Muscle layer of duodenum (tissue), 2 donors: ENCODE data around the gene MS4A15.
"Not testable (repeated sequence)": the region's sequence is repeated elsewhere in the genome, so short reads cannot be mapped to it uniquely, and the experiment has no call there.

Experiments used
- H3K27ac ChIP-seq: one replicate; pipeline ENCODE4 v1.7.0; 2013; ENCODE audit warnings: mild to moderate bottlenecking, low read length
- H3K27me3 ChIP-seq: one replicate; pipeline ENCODE4 v1.7.0; 2013; ENCODE audit warnings: low read depth, mild to moderate bottlenecking, control low read depth, low read length
- H3K36me3 ChIP-seq, 2 donors: one replicate each; pipeline ENCODE4 v1.7.0; 2013; ENCODE audit warnings: low read length in 2 of 2, control low read depth in 1 of 2, mild to moderate bottlenecking in 1 of 2; ENCODE audit not compliant: insufficient read depth in 2 of 2, control insufficient read depth in 1 of 2
- H3K4me1 ChIP-seq, 2 donors: one replicate each; pipeline ENCODE4 v1.7.0; 2013; ENCODE audit warnings: low read length in 2 of 2, mild to moderate bottlenecking in 2 of 2, control low read depth in 1 of 2, moderate library complexity in 1 of 2; ENCODE audit not compliant: insufficient read depth in 2 of 2, control insufficient read depth in 1 of 2
- H3K4me3 ChIP-seq, 2 donors: one replicate each; pipeline ENCODE4 v1.7.0; 2013; ENCODE audit warnings: low read length in 2 of 2, low read depth in 1 of 2, mild to moderate bottlenecking in 1 of 2
- H3K9me3 ChIP-seq, 2 donors: one replicate each; pipeline ENCODE4 v1.7.0; 2013; ENCODE audit warnings: low read length in 2 of 2, control low read depth in 1 of 2, mild to moderate bottlenecking in 1 of 2; ENCODE audit not compliant: control insufficient read depth in 1 of 2
- donor health status: healthy.

The MS4A15 gene

GRCh38 chr11:60756307-60757032 is at the start of gene MS4A15:
TSS of gene MS4A15 (plus strand) at chr11:60756867. CDS start at chr11:60763734, 6,867 bp downstream.
- Histone ChIP-seq H3K4me3 (no peak within 1 kb of the TSS), H3K27ac (no peak within 1 kb of the TSS), H3K9me3 (peaks cover 0 to 4% of the 10 kb centered on the region in 2 donors), H3K36me3 (no peaks in the 10 kb centered on the region), H3K27me3 (no peaks in the 10 kb centered on the region), H3K4me1 (no peaks in the 10 kb centered on the region)

GRCh38 chr11:60706931-60707330 is 49.7 kb upstream of the MS4A15 start:
- Histone ChIP-seq H3K36me3 (no peaks in the 10 kb centered on the region), H3K27ac (no peak overlapping the region), H3K27me3 (no peaks in the 10 kb centered on the region), H3K4me3 (no peak overlapping the region), H3K4me1 (peaks cover 0 to 9% of the 10 kb centered on the region in 2 donors), H3K9me3 (no peaks in the 10 kb centered on the region)

- no peaks in the 10 kb centered on the region for H3K36me3 ChIP-seq
- H3K9me3 ChIP-seq: no peaks in the 10 kb centered on the region
- no peak overlapping the region for H3K27ac ChIP-seq
- H3K27me3 ChIP-seq: no peaks in the 10 kb centered on the region
- H3K4me1 ChIP-seq: peaks cover 0 to 9% of the 10 kb centered on the region in 2 donors
- no peak overlapping the region for H3K4me3 ChIP-seq
Measured at GRCh38 chr11:60710482-60710881, 46.2 kb upstream of the MS4A15 start.

- Histone ChIP-seq H3K4me3 (no peak overlapping the region), H3K4me1 (peaks cover 0 to 9% of the 10 kb centered on the region in 2 donors), H3K36me3 (no peaks in the 10 kb centered on the region), H3K27ac (no peak overlapping the region), H3K9me3 (no peaks in the 10 kb centered on the region), H3K27me3 (no peaks in the 10 kb centered on the region)
Measured at GRCh38 chr11:60711276-60711675, 45.4 kb upstream of the MS4A15 start.

- H3K9me3 ChIP-seq, H3K27ac ChIP-seq, H3K4me1 ChIP-seq, H3K36me3 ChIP-seq, H3K4me3 ChIP-seq, H3K27me3 ChIP-seq: not testable (repeated sequence)
Measured at GRCh38 chr11:60713423-60713822, 43.2 kb upstream of the MS4A15 start.

- Histone ChIP-seq H3K4me1 (no peaks in the 10 kb centered on the region), H3K4me3 (no peak overlapping the region), H3K27ac (no peak overlapping the region), H3K27me3 (no peaks in the 10 kb centered on the region), H3K9me3 (peaks cover 0 to 3% of the 10 kb centered on the region in 2 donors), H3K36me3 (no peaks in the 10 kb centered on the region)
Measured at GRCh38 chr11:60717956-60718355, 38.7 kb upstream of the MS4A15 start.

GRCh38 chr11:60718524-60719316 is 37.9 kb upstream of the MS4A15 start:
- H3K27ac ChIP-seq: no peak overlapping the region
- H3K36me3 ChIP-seq: no peaks in the 10 kb centered on the region
- no peaks in the 10 kb centered on the region for H3K27me3 ChIP-seq
- no peaks in the 10 kb centered on the region for H3K4me1 ChIP-seq
- H3K4me3 ChIP-seq: no peak overlapping the region
- peaks cover 0 to 3% of the 10 kb centered on the region in 2 donors for H3K9me3 ChIP-seq

- H3K4me3 ChIP-seq: no peak overlapping the region
- peaks cover 0 to 3% of the 10 kb centered on the region in 2 donors for H3K9me3 ChIP-seq
- no peak overlapping the region for H3K27ac ChIP-seq
- H3K4me1 ChIP-seq: no peaks in the 10 kb centered on the region
- no peaks in the 10 kb centered on the region for H3K27me3 ChIP-seq
- H3K36me3 ChIP-seq: no peaks in the 10 kb centered on the region
Measured at GRCh38 chr11:60719391-60719790, 37.3 kb upstream of the MS4A15 start.

- no peaks in the 10 kb centered on the region for H3K36me3 ChIP-seq
- no peaks in the 10 kb centered on the region for H3K27me3 ChIP-seq
- peaks cover 0 to 3% of the 10 kb centered on the region in 2 donors for H3K9me3 ChIP-seq
- no peak overlapping the region for H3K27ac ChIP-seq
- H3K4me1 ChIP-seq: no peaks in the 10 kb centered on the region
- no peak overlapping the region for H3K4me3 ChIP-seq
Measured at GRCh38 chr11:60720460-60720859, 36.2 kb upstream of the MS4A15 start.

- Histone ChIP-seq H3K27me3 (no peaks in the 10 kb centered on the region), H3K4me1 (no peaks in the 10 kb centered on the region), H3K36me3 (no peaks in the 10 kb centered on the region), H3K27ac (no peak within 1 kb of the TSS), H3K4me3 (no peak within 1 kb of the TSS), H3K9me3 (no peaks in the 10 kb centered on the region)
Measured at GRCh38 chr11:60724420-60724819, 32.2 kb upstream of the MS4A15 start, which contains the start of gene MS4A18. TSS of gene MS4A18 (plus strand) at chr11:60724720.

GRCh38 chr11:60725592-60725991 is 31.1 kb upstream of the MS4A15 start:
- Histone ChIP-seq H3K4me3 (no peak overlapping the region), H3K9me3 (no peaks in the 10 kb centered on the region), H3K36me3 (no peaks in the 10 kb centered on the region), H3K27me3 (no peaks in the 10 kb centered on the region), H3K27ac (no peak overlapping the region), H3K4me1 (no peaks in the 10 kb centered on the region)
